ENCODE measurements around the gene POU4F3. TPM values are rescaled to one million over a fixed set of nuclear protein-coding genes. Genes with fewer than 3 reads are reported as not detected.

The POU4F3 gene
- total RNA-seq, 2 experiments from 2014 or later = not detected

DNA sequence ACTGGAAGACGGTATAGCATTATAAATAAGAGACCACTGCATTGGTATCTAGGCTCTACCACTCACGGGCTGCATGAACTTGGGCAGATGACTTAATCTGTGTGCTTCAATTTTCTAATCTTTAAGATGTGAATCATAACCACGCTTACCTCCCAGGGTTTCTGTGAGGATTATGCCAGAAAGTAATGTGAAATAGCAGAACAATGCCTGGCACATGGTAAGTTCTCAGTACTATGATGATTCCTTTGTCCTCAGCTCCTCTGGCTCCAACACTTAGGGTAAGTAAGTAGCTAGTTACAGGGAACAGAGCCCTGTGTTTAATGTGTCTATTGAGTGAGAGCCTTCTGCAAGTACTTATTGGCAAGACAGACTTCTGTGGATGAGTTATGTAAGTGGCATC is 31.1 kb downstream of the POU4F3 start:
- H3K36me3 Mint-ChIP-seq = no peaks in the 10 kb centered on the region
- DNase-seq = no peak
- H3K27me3 Mint-ChIP-seq = peaks cover 20% of the 10 kb centered on the region
- H3K4me3 Mint-ChIP-seq = no peak overlapping the region
- ChIA-PET CTCF (no interaction called here), POLR2A (no interaction called here)
- H3K9me3 Mint-ChIP-seq = no peaks in the 10 kb centered on the region
- no peak overlapping the region for H3K27ac Mint-ChIP-seq
- H3K4me1 Mint-ChIP-seq (ENCODE audit: low read depth) = no peaks in the 10 kb centered on the region
- intact Hi-C loops (cut with micrococcal nuclease) = no loop called here

DNA sequence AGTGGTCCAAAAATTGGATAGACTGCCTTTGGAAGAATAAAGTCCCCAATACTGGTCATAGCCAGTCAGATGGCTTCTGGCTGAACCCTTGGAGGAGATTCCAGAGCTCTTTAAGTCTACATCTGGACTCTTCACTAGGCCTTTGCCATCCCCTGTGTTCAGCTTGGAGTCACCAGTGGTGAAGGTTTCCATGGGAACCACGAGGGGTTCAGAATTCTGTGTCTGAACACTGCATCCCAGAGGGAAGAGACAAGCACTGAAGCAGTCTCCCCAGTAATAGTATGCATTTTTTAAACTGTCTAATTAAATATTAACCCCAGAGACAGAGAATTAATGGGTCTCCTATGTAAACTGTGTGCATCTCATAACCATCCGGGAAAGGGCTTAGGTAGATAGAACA is 38.2 kb downstream of the POU4F3 start:
- Mint-ChIP-seq H3K36me3 (no peaks in the 10 kb centered on the region), H3K9me3 (no peaks in the 10 kb centered on the region), H3K4me3 (no peak overlapping the region), H3K4me1 (ENCODE audit: low read depth) (no peaks in the 10 kb centered on the region), H3K27ac (no peak overlapping the region), H3K27me3 (peaks cover 15% of the 10 kb centered on the region)
- CTCF ChIA-PET = no interaction called here
- intact Hi-C loops (cut with micrococcal nuclease) = no loop called here
- POLR2A ChIA-PET = no interaction called here
- no peak for DNase-seq

DNA sequence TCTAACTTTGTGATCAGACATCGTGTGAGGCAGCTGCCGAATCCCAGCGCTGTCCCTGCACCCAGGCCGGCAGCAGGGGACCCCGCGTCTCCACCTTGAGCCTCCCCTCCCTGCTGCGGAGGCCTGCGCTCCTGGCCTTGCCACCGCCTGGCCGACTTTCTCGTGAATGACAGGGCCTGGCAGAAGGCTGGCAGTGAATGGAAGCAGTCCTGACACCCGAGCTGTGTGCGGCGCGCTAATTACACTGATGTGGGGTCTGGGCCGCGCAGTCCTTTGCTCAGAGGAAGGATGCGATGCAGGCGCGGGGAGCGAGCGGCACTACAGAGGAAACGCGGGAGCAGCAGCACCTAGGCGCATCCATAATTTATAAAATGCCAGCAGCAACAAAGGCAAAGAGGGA is 40.3 kb downstream of the POU4F3 start:
- H3K27me3 Mint-ChIP-seq = peaks cover 8% of the 10 kb centered on the region
- no peak for DNase-seq
- ChIA-PET CTCF (no interaction called here), POLR2A (no interaction called here)
- no peaks in the 10 kb centered on the region for H3K4me1 Mint-ChIP-seq (ENCODE audit: low read depth)
- intact Hi-C loops (cut with micrococcal nuclease) = no loop called here
- no peak overlapping the region for H3K4me3 Mint-ChIP-seq
- no peak overlapping the region for H3K27ac Mint-ChIP-seq
- no peaks in the 10 kb centered on the region for H3K36me3 Mint-ChIP-seq
- H3K9me3 Mint-ChIP-seq = no peaks in the 10 kb centered on the region

DNA sequence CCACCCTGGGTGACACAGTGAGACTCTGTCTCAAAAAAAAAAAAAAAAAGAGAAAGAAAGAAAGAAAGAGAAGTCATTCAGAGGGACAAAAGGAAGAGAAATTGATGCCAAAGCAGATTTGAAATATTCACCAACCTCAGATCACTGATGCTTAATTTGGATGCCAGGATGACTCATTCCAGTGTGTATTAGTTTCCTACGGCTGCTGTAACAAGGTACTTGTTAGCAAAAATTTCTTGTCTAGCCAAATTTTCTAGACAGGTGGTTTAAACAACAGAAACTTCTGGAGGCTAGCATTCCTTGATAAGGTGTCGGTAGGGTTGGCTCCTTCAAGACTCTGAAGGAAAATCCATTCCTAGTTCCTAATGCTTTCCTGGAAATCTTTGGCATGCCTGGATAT is 42.1 kb downstream of the POU4F3 start:
- ChIA-PET CTCF (no interaction called here), POLR2A (no interaction called here)
- Mint-ChIP-seq H3K4me1 (ENCODE audit: low read depth) (no peaks in the 10 kb centered on the region), H3K9me3 (no peaks in the 10 kb centered on the region), H3K27me3 (peaks cover 8% of the 10 kb centered on the region), H3K36me3 (no peaks in the 10 kb centered on the region), H3K4me3 (no peak overlapping the region), H3K27ac (no peak overlapping the region)
- intact Hi-C loops (cut with micrococcal nuclease) = no loop called here
- DNase-seq = no peak

DNA sequence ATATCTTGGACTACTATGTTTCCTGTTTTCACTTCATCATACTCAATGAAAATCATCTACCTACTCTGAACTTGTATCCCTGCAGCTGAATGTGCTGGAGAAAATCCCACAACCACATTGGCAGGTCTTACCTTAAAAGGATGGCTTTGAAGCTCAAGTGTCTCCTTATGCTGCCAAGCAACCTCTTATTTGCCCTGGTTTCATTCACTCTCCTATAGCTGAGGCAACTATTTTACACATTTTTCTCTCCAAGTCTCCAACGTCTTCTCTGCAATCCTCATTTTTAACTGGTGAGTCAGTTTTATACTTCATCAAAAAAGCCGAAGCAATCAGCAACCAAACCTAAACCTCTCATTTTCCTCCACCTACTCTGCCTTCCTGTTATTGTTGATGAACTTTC is 49.7 kb downstream of the POU4F3 start:
- POLR2A ChIA-PET = no interaction called here
- no peaks in the 10 kb centered on the region for H3K36me3 Mint-ChIP-seq
- DNase-seq = no peak
- H3K4me1 Mint-ChIP-seq (ENCODE audit: low read depth) = no peaks in the 10 kb centered on the region
- CTCF ChIA-PET = no interaction called here
- H3K27me3 Mint-ChIP-seq = no peaks in the 10 kb centered on the region
- intact Hi-C loops (cut with micrococcal nuclease) = no loop called here
- no peak overlapping the region for H3K27ac Mint-ChIP-seq
- H3K4me3 Mint-ChIP-seq = no peak overlapping the region
- no peaks in the 10 kb centered on the region for H3K9me3 Mint-ChIP-seq

DNA sequence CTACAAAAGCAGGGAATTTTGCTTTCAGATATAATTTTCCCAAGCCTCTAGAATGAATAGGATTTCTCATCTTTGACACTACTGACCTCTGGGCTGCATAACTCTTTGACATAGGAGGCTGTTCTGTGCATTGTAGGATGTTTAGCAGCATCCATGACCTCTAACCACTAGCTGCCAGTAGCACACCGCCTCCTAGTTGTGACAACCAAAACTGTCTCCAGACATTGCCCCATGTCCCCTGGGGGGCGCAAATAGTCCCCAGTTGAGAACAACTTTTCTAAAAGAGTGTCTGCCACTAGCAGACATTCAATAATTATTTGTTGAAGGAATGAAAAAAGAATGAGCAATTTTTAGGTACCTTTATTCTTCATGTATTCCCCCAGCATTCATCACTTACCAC is 51.8 kb downstream of the POU4F3 start:
- intact Hi-C loops (cut with micrococcal nuclease) = no loop called here
- no peak for DNase-seq
- Mint-ChIP-seq H3K4me1 (ENCODE audit: low read depth) (no peaks in the 10 kb centered on the region), H3K4me3 (no peak overlapping the region), H3K36me3 (no peaks in the 10 kb centered on the region), H3K27ac (no peak overlapping the region), H3K9me3 (no peaks in the 10 kb centered on the region), H3K27me3 (peaks cover 9% of the 10 kb centered on the region)
- POLR2A ChIA-PET = no interaction called here
- CTCF ChIA-PET = no interaction called here

Other genes starting within 250 kb of the POU4F3 start
- under 1 TPM in 1 of 2 experiments, not detected in 1; 0.36 TPM for gene PLAC8L1, start 233.3 kb upstream of the POU4F3 start, total RNA-seq
- gene LARS1, start 156.2 kb upstream of the POU4F3 start, total RNA-seq = 100 to 1,000 TPM; 138 to 140 TPM
- gene RBM27, start 135.2 kb upstream of the POU4F3 start, total RNA-seq = 10 to 100 TPM; 19.3 to 21.8 TPM
- gene TCERG1, start 108.5 kb downstream of the POU4F3 start, total RNA-seq = 10 to 100 TPM; 93.3 to 99.4 TPM
- not detected for gene GPR151, start 177.4 kb downstream of the POU4F3 start, total RNA-seq